ENCODE data around the gene CTNNA3.

The CTNNA3 gene

DNA sequence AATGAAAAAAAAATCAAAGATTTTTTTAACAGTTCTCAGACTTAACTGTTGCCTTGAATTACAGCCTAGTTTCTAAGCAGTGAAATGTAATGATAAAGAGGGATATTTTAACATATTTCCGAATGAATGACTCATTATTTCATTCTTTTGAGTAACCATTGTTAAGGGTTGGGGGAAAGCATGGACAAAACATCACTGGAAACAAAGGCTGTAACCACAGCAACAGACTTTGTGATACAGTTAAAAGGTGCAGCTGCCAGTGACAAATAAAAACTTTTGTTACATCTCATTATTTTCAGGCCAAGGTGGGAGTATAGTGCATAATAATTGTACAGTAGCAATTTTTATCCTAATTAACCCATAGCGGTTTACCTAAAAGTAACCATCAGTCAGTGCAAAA lies 597.5 kb downstream of the CTNNA3 start:
- DNase-seq: no peak

DNA sequence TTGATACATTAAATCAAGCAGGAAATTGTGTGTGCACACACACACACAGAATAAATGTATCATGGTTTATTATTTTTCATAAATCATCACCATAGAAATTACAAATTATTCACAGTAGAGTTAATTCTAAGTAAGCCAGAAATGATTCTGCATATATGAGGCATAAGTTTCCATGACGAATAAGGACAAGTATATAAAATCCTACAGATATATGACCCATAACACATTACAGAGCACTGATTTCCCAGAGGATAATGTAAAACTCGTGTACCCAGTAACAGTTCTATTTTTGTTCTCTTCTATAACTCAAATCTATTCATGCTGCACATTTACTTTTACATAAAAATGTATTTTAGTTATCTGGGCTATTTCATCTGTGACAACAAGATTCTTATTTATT lies 600.5 kb downstream of the CTNNA3 start:
- no peak for DNase-seq

DNA sequence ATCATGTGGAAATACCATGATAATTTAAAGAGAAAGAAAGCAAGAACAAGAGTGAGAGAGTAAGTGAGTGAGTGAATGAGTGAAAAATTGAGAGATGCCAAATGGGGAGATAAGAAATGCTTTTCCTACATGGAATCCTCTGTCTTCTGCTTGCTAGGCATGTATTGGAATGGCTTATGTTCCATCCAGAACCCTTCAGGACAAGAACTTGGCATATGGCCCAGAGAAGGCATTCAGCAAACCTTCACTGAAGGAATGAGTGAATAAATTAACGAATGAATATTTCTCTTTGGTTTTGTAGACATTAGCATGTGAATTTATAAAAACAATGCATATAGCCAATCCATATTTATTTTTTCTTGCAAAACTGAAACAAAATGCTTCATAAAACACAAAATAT lies 608.0 kb downstream of the CTNNA3 start:
- DNase-seq: no peak

DNA sequence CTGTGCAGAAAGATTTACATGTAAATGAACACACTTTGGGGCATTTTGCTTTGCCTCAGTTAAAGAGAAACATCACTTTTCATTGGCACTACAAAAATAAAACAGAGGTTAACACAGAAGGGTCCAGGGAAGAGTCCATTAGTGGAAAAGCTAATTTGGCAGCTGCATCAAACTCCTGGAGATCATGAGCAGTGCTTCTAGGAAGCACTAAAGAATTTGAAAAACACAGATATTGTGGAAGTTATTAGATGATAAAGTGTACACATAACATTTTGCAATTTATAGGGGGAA lies 608.9 kb downstream of the CTNNA3 start:
- no peak for DNase-seq

DNA sequence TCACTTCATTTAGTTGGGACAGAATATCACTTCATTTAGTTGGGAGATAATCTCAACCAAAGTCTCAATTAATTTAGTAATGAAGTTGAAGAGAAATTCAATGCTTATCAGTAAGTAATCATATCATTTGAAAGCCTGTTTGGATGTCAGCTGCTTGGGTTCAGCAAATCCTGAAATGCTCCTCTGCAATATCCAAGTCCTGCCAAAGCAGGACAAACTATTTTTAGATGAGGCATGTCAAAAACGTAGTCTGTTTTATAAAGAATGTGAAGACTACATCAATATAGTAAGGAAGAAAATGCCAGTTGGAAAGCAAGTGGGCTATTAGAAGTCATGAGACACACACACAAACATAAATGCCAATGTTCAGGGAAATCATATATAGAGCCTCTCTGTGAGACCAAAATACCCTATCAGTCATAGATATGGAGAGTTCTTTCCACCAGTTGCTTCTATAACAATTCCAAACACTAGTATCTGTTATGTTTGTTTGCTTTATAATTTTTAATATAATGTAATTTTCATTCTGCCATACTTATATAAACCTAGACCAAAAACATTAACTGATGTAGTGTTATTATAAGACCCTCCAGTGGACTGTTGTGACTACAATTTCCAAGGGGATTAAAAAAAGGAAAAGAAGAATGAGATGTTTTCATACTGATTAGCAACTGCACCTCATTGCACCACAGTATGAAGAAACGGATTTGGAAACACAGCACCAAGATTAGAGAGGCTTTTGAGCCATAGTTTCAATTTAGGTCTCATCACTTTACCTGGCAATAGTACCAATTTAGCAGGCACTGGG lies 609.5 kb downstream of the CTNNA3 start:
- DNase-seq: no peak

DNA sequence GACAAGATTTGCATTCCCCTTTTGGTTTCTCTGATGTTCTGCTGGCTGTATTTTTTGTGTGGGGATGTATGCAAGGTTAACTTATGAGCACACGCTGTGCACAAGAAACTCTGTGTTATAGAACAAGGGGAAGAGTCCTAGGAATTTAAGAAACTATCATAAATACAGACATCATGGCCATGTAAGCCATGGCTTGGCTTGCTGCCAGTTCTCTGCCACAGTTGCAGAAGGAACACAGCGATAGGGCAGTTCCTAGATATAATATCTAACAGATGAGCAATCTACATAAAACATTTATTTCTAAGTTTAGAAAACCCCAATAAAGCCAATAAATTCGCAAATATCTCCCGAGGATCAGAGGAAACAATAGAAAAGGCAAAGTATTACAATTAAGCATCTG lies 616.9 kb downstream of the CTNNA3 start:
- no peak for DNase-seq

DNA sequence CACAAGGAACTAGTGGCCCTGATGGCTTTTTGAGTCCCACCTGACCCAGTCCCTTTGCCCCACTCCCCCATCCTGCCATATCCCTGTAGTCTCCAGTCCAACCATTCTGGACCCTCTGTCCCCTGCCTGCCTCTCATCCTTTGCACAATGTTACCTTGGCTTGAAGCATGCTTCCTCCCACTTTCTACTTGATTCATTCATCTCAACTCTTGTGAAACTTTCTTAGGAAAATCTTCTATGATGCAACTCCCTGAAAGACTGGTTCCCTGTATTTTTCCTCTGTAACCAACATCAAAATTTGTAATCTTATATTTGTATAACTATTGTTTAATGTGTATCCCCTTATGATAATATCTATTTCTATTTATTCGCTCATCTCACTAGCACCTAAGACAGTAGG lies 618.6 kb downstream of the CTNNA3 start:
- DNase-seq: no peak

DNA sequence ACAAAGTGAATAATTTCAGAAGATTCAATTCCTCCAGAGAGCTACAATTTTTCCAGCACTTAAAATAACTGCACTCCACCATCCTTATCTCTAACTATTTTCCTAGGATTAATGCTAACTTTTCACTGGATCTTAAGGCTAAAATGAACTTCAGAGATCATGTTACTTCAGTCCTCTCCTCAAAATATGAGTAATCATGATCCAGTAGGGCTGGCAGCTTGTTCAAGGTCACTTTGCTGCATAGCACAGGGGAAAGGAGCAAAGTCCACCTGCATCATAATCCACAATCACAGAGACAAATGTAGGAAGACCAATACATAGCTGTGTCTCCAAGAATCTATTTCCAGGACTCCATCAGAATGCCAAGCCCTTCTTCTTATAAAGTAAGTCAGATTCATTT lies 619.9 kb downstream of the CTNNA3 start:
- no peak for DNase-seq

DNA sequence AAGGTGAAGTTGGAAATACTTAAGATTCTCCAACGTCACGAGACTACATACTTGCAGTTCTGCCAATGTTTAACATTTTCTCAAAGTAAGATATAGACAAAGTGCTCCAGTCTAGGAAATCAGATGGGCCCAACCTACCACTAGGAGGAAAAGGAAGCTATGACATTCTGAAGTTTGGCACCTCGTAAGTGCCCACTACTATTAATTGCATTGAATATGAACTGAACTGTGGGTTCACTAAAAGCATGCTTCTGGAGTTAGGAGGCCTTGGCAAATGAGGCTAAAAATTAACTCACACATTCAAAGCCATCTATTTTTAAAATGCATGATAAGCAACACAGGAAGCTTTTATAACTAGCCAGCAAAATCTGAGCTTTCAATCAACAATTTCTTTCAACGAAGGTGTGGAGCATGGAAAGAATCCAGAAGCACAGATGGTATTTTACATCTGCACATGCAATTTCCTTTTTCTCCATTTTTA lies 620.5 kb downstream of the CTNNA3 start:
- no peak for DNase-seq

DNA sequence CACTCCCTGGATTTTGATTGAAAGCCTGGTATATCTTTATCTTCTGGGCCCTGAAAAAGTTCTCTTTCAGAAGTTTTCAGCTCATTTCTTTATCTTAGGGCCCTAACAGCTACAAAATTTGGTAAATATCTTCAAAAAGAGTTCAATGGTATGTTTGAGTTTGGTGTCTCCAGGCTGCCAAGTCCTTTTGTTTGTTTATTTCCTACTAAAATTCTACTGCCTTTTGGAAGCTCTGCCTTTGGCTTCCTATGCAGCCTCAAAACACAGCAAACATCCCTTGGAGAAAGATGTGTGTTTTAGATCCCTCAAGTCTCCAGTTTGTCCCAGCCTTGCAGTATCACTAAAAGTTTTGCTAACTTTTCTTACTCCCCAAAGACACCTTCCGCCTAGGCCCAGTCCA lies 623.3 kb downstream of the CTNNA3 start:
- no peak for DNase-seq

DNA sequence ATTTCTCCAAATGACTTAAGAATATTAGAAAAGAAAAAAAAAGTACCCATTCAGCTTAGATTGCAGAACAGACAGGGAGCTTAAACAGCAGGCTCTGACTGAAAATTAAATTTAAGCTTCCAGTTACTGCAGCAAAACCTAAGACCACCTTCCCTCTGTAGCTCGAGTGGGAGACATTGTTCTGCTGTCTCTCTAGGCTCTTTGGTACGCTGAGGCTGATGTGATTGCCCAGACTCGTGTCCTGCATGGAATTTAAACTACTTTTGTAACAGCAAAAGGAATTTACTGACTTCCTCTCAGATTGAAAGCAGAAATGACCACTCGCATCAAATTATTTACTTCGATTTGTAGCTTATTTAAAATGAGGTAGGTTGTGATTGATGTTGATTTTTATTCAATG lies 645.6 kb downstream of the CTNNA3 start:
- no peak for DNase-seq

DNA sequence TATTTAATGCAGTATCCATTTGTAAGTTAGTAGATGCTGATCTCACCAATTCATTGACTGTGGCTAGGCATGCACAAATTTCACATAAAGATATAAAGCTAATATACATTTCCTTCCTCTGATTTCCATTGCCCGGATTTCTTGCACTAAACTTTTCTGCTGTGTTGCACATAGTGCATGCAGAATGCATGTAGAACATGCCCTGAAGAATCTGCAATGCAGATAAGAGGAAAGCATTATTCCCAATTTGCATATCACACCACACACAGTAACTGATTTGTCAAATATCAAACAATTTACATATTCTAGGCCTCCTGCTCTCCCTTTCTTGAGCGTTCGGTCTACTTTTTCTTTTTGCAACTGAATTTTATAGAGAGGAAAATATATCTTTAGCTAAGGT lies 646.0 kb downstream of the CTNNA3 start:
- DNase-seq: no peak

DNA sequence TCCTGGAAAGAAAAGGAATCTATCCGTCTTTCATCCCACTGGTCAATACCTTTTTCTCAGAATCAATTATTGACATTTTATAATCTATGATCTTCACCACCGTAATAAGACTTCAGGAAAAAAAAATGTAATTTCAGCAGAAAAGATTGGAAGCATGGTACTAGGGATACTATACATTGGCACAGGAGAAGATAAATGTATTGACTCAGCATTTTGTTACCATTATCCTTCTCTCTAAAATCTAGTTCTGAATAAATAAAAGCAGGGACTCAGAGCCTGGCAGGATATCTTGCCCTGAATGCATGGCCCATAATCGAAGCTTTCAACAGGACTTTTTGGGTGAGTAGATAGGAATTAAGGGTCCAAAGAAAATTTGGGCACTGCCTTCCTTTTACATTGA lies 649.5 kb downstream of the CTNNA3 start:
- DNase-seq: no peak

DNA sequence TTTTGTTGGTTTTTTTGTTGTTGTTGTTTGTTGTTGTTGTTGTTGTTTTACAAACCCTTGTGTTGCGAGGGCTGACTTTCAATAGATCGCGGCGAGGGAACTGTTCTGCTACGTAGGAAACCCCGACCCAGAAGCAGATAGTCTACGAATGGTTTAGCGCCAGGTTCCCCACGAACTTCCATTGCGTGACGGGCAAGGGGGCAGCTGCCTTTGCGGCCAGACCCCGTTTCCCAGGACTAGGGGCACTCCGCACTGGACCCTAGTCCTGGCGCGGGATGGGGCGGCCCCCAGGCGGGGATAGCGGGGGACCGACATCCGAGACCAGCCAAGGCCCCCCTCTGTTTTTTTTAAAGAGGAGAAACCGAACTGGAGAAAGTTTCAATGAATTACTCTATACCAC lies 650.6 kb downstream of the CTNNA3 start:
- no peak for DNase-seq

DNA sequence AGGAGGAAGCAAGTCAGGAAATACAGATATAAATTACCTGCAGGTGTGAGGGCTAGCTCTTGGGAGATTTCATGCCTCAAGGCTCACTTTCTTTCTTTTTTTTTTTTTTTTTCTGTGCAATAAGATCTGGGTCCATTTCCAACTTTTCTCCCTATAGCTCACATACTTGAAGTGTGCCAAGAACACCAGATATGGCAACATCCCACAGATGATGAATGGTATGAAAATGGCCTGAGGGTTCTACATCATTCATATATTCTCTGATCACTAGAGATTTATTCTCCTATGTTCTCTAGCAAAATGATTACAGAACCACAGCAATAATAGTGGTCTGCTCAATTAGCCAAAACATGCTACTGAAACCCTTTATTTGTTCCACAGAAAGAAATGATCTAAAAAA lies 653.0 kb downstream of the CTNNA3 start:
- no peak for DNase-seq

DNA sequence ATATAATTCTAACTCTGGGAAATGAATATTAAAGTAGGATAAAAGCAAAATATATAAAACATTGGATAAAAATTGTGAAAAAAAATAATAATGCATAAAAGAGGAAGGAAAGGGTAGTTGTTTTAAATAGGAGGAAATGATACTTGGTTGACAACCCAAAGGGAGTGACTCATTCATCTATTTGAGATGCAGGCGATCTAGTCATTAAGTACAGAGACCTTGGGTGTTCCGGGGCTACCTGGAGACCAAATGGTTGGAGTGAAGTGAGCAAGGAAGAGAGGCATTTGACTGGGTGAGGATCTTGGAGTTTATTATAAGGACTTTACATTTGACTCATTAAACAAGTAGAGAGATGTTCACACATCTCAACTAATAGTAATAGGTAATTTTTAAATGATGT lies 659.2 kb downstream of the CTNNA3 start:
- DNase-seq: no peak

DNA sequence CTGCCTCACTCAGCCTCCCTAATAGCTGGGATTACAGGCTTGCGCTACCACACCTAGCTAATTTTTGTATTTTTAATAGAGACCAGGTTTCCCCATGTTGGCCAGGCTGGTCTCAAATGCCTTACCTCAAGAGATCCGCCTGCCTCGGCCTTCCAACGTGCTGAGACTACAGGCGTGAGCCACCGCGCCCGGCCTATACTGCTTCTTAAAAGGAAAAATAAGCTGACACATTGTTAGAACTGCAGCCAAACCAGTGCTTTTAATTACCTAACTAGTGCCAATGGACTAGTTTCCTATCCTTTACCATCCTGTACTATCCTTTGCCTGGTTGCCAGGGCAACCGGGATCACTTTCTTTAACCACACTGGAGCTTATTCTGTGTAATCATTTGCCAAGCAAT lies 662.1 kb downstream of the CTNNA3 start:
- DNase-seq: no peak

DNA sequence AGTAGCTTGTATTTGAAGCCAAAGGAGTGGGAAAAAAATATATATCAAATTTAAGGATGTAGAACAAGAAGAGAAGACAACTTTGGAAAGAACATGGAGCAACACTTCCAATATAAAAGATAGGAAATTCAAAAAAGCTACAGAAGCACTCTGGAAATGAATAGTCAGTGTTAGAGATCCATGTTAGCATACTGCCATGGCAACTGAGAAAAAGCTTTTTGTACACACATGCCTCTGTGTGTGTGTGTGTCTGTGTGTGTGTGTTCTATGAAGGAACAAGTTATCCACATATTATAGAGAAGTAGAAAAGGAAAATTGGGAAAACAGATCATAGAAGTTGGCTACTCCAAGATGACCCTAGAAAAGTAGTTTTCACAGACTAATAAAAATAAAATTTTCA lies 673.9 kb downstream of the CTNNA3 start:
- no peak for DNase-seq

DNA sequence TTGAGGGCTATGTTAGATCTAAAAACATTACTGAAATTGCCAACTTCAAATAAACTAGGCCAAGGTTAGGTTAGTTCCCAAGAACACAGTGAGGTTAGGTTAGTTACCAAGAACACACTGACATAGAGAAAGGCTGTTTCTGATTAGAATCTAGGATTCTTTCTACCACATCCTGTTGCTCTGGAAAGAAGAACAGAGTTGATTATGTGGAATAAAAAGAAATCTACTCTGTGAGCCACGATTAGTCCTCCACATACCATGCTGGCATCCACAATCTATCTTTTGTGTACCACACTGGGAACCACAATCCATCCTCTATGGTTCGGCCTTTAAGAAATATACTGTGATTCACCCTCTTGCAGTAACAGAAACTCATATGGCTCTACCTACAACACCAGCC lies 678.8 kb downstream of the CTNNA3 start:
- no peak for DNase-seq

DNA sequence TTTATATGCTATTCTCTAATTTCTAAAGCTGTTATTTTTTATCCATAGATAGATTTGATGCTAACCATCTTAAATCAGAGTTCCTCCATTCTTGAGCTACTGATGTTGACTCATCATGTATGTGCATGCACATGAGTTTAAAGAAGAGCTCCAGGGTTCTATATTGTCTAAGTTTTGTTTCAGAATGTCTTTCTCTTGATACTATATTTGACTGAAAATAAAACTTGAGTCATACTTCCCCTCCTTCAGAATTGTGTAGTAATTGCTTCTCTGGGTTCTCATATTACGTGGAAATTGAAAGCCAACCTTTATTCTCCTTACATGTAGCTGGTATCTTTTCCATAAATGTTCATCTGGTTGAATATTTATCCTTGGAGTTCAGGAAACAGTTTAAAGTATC lies 680.8 kb downstream of the CTNNA3 start:
- no peak for DNase-seq

DNA sequence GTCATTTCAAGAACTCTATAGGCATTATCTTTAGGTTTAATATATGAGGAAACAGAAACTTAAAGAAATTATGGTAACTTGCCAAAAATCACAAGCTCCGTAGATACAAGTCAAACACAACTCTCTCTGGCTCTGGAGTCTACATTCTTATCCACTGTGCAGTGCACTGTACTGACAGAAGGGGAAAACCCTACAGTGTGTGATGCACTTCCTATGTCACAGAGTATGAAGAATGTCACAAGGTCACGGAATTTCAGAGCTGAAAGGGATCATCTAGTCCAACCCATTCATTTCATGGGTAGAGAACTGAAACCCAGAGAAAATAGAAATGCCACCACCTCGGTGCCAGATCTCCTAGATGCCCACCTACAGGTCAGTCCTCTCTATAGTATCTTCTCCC lies 684.0 kb downstream of the CTNNA3 start:
- DNase-seq: no peak

DNA sequence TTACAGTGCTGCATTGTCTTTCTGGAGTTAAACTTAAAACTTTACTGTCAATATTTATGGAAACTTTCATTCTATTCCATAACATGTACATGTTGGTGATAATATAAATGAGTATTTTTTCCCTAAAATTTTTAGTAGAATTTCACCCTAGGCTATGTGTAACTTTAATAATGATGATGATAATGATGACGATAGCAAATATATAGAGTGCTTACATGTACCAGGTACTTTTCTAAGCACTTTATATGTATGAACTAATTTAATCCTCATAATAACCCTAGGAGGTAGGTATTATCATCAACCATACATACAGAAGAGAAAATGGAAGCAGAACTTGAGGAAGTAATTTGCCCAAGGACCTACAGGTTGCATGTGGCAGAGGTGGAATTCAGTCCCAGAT lies 684.5 kb downstream of the CTNNA3 start:
- no peak for DNase-seq

DNA sequence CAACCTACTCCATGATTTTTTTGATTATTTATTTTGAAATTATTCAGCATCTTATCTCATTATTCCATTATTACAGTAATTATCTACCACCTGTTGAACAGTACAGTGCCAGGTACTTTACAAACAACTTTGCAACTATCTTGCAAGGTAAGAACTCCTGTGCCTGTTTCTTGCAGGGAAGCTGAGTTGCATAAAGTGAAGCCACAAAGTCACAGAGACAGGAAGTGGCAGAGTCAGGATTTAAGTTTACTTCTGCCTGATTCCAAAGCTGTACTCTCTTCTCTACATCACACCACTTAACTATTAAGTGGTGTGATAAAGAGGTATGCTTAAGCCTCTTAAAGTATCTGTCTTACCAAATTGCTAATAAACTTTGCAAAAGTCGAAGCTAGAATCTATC lies 690.0 kb downstream of the CTNNA3 start:
- DNase-seq: no peak

DNA sequence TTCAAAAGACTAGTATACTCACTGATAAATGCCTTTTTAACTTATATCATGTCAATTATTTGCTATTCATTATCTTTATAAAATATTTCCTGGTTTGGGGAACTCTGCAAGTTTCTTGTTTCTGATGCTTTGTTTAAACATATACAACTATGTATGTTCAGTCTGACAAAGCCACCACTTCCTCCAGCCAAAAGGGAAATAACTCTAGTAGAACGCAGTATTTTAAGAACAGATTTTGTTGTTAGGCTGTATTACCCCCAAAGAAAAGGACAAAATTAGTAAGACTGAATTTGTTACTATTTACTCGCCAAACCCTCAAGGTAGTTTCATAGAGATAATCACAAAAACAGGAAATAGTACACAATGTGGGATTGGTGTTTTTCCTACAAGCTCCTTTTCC lies 691.3 kb downstream of the CTNNA3 start:
- no peak for DNase-seq

DNA sequence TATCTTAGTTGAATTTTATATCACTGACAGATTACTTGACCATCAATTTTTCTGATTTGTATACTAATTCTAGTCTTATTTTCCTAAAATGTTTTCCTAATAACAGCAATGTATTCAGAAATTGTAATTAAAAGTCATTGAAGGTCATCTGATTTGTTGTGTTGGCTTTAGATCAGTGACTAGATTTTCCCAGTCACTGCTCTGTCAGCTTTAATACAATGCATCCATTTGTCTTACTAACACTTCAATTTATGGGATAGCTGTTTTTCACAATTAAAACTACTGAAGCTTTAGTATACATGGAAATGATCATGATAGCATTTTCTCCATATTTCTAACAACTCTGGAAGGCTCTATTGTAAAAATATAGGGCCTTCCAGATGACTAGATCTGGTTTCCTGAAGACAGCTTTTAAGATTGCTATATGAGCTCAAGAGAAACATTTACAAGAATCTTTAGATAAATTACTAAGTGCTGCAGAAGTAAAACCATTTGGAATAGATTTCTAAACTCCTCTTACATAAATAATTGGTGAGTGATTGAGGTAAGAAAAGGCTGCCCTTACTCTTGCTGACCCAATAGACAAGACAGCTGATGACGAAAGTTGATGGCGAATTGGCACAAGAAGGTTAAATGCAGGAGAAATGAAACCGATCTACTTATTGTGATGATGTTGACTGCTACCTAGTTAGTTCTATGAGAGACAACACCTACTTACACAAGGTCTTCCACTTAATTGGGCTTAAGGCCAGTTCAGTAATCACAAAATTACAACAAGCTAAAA lies 696.0 kb downstream of the CTNNA3 start:
- no peak for DNase-seq
